Measurements from ENCODE around the gene FARP1.

The FARP1 gene

GRCh38 chr13:98452851-98453843, 310.3 kb downstream of the FARP1 start:
- DNase-seq: no peak

GRCh38 chr13:98454389-98454881, 311.5 kb downstream of the FARP1 start:
- peak; percentile 84 for DNase-seq

DNA sequence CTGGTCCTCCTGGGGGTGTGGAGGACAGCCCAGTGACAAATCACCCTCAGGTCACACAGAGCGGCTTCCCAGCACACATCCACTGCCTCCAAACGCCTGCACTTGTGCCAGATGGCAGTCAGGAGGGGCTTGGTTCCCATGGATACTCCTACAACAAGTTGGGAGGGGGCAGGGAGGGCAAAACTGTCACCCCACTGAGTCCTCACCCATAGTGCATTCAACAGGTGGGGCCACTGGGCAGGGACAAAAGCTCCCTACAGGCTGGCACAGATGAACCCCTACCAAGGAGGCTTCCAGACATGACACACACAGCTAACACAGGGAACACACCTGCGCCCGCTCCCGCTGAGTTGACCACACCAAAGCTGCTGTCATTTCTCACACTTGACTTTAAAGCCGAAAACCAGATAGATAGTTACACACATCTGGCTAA, 313.5 kb downstream of the FARP1 start:
- no peak for DNase-seq

DNA sequence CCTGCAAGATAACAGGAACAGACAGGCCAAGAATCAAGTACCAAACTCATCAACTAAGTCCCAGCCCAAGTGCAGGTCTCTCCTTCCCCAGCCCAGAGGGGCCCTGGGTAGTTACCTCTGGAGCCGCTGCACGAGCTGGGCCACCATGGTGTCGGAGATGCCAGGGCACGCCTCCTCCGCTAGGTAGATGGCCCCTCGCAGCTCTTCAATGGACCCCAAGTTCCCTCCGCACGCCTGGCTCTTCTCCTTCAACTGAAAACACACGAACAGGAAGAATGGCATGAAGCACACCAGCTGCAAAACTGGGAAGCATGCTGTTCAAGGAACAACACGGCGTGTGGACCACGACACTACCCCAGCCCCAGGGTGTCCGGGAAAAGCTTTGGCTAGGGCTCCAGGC, 314.2 kb downstream of the FARP1 start:
- DNase-seq: no peak

GRCh38 chr13:98458431-98458830, 315.5 kb downstream of the FARP1 start:
- no peak for DNase-seq

- DNase-seq: no peak
These were observed 316.3 kb downstream of the FARP1 start for GRCh38 chr13:98459171-98459681.

DNA sequence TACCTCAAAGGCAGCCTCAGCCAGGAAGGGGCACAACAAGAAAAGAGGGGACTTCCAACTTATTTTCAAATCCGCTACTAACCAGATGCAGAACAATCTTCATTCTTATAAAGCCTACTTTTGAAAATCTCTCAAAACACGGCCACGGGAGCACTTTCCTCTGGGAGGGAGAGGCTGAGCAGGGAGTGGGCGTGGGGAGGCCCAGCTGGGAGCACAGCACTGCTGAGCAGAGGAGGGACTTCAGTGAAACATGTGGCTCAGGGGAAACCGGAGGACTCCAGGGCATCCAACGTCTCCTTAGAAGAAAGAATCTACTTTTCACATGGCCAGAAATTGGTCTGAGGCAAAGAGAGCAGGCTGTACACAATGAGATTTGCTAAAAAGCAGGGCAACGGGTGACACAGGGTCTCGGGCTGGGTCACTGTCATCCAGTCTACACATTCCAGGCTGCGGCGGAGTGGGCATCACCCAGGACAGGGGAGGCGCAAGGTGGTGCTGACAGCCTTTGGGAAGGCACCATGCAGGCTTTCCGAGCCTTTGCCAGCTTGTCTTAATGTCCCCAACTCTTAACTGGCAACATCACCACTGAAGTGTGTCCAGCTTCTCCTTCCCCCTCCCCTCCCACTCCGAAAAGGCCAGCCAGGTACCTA, 317.0 kb downstream of the FARP1 start:
- no peak for DNase-seq

DNA sequence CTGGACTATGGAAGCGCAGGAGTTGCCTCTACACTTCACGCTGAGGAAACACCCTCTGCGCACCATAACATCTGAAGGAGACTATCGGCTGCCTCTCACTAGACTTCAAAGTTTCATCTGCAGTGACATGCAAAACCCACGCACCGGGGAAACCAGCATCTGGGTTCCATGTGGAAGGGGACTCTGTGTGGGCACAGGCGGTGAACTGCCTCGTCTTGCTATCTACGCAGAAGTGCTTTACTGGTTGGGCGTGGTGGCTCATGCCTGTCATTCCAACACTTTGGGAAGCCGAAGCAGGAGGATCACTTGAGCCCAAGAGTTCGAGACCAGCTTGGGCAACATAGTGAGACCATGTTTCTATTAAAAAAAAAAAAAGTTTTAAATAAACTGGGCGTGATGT, 317.6 kb downstream of the FARP1 start:
- no peak for DNase-seq

DNA sequence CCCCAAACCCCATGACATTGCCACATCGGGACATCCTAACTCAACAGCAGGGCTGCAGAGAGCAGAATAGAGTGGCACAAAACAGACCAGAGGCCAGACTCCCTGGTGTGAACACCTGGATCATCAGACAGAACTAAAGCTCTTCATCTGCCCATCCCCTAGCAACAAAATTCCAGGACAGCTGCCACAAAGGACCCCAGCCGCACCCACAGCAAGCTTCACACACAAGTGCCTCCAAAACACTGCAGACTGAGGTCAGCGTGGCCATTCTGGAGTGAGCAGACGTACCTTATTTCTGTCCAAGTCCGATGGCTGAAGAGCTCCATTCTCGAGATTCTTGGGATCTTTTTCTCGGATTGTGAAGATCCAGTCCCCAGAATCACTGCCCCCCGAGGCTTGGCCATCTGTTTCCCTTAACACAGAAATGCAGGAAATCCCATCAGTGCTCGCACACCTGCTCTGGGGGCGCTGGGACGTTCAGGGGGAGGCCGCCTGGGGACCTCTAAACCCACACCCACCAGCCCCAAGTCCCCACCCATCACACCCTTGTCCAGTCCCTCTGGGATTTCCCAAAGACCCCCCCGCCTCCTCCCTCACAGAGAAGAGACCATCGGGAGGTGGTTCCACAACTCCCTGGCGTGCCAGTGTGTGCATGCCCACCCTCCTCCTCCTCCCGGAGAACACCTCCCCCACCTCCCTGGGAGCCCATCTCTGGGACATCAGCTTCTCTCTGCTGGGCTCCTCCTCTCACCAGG, 318.8 kb downstream of the FARP1 start:
- DNase-seq: no peak

DNA sequence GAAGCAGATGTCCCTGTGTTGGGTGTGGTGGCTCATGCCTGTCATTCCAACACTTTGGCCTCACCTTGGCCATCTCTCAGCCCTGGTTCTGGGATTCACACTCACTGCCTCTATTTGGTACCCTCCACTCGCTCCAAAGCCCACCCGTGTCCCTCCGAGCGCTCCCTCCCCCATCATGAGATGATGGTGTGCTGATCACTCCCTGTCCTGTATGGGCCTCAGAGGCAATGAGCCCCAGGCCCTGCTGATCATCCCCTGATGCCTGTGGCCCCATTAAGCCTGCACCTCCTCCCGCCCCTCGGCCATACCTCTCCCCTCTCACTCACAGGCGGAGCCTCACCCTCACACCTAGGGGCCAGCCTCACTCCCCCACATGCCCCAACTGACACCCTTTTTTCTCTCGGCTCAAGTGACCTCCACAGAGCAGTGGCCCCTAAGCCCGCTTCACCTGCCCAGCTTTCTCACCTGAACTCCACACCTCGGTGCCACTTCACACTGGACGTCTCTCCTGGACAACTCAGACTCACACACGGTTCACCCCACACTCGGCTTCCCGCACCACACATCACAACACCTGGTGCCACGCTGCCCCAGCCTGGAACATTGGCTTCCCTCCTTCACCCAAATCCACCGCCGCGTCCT, 319.5 kb downstream of the FARP1 start:
- no peak for DNase-seq

DNA sequence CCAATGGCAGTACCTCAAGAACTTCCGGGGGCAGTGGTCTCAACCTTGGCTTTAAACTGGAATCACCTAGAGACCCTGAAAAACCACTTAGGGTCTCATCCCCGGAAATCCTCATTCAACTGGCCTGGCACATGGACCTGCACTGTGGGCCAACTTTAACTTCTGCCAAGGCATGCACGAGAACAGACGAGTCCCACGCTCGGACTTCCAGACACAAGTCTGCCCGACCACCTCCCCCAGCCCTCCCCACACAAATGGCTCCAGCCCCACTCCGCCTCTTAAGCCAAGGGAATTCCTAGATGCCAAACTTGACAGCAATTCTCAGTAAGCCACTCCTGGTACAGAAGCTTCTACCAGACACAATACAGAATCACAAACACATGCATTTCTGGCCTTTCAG, 320.1 kb downstream of the FARP1 start:
- DNase-seq: no peak

DNA sequence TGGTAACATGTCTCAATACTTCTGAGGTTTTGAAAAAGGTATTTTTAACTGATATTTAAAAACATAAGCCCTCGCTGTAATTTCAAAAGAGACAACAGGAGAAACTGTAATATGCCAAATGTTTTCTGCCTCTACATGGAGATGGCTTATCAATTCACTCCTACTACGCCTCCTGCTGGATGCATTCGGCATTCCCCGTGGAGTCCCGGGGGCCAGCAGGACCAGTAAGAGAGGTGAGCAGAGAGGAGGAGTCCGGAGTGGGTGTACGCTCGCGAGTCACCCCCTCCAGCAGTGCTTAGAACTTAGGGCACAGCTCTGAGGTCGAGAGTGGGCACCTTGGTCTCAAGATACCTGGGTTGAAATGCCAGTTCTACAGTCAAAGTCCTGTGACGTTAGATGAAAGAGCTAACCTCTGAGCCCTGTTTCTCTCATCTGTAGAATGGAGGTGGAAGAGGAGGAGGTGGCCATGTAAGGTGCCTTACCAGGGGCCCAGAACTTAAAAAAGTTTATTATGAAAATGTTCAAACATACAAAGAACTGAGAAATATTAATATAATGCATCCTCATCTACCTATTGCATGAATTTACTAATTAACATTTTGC, 323.8 kb downstream of the FARP1 start:
- peak; percentile 63 for DNase-seq

DNA sequence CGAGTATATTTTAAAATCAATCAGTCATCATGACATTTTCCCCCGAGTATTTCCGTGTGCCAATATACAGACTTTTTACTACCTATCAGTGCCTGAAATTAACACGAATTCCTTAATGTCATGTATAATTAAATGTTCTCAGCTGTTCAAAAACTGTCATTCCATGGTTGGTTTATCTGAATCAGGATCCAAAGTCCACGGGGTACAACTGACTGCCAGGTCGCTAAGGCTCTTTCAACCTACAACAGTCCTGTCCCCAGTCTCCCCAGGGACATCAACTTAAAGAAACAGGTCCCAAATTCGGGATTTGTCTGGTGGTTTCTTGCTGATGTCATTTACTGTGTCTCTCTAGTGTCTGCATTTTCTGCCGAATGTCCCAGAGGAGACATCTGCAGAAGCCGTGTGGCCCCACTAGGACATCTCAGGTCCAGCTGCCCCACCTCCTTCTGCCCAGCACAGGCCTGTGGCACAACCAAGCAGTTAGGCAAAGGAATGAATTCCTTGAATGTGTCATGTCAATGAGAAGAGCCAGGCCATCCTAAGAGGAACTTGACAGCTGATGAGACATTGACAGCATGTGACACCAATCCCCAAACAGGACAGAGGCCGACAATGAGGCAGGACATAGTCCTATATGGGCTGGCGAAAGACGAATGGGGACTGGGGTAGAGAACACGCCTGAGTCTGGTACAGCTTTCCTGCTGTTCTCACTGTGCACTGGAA, 324.5 kb downstream of the FARP1 start:
- DNase-seq: no peak

DNA sequence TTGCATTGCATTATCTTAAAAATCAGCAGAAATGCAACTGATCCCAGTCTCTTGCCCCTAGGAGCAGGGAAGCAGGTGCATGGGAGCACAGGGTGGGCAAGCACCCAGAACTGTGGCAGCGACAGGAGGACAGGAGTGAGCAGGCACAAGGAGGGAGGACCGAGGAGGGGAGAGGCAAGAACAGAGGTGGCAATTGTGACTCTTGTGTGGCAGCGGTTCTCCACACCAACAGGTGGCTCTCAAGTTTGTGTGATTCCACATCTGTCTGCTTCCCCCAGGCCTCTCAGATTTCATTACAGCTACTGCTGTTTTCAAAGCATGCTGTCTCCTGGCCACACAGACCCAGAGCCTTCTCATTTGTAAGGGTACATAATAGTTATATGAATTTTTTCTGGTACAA, 325.5 kb downstream of the FARP1 start:
- no peak for DNase-seq

- DNase-seq: no peak
These were observed 326.0 kb downstream of the FARP1 start for GRCh38 chr13:98468929-98469328.

DNA sequence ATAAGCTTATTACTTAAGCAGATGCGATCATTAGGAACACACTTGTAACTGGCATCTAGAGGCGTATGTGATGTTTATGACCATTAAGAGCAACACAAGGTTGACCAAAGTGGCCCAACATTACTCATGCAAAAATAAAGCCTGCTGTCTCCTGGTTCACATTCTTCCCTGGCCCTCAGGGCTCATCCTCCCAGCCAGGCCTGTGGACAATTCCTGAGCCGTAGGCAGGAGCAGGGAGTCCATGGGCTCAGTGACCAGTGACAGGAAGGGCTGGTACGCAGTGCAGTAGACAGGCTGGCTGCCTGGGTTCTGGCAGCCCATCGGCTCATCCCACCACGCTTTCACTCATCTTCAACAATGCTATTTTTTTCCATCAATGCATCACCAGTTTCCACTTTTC, 328.0 kb downstream of the FARP1 start:
- DNase-seq: no peak

DNA sequence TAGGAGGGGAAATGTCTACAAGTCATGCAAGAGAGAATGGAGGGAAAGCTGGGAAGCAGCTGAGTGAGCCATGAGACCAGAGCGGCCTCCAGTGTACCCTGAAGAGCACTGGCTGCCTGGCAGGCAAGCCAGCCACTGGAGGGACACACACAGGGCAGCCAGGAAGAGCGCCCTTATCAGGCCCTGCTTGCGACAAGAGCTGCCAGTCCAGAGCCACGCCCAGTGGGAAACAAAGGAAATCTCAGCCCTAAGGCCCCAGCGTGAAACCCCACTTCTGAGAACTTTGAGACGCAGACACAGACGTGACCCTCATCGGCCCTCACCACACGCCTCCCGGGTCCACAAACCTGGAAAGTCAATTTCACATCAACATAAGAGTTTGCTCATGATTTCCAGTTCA, 329.0 kb downstream of the FARP1 start:
- DNase-seq: no peak

DNA sequence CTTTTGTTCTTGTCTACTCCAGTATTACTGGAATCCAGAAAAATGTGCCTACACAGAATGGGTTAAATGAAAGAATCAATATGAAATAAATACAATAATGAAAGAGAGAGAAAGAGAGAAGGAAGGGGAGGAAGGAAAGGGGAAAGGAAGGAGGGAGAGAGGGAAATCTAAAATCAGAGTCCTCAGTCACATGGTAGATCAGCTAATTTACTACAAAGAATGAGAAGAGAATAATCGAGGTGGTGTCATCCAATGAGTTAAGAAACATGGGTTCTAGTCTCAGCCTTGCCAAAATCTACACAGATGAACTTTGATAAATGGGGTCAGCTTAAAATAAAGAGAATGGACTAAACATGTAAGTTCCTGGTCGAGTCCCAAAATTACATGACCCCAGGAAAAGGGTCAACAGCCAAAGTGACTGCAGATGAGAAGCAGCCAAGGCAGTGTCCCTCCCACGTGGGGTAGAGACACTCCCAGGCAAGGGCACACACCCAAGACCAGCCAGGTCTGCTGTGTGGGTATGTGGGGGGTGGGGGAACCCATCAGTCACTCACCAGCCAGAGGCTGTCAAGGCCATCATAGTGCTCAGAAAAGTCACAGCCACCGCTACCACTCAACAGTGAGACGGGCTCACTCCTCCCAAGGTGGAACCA, 330.4 kb downstream of the FARP1 start:
- no peak for DNase-seq

DNA sequence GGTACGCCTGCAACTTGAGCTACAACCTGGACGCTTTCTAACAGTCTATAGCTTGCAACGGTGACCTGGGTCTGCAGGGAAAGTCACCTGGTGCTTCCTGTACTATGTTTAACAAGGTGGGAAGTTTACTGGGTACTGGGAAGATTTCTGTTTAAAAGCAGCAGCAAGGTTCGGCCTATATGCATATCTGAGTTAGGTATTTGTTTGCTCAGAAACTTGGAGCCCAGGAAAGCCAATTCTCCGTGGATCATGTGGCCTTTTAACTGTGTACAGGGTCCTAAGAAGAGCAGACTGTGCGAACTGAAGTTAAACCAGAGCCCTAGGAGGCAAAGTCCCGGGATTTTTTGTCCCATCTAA, 330.9 kb downstream of the FARP1 start:
- DNase-seq: no peak

DNA sequence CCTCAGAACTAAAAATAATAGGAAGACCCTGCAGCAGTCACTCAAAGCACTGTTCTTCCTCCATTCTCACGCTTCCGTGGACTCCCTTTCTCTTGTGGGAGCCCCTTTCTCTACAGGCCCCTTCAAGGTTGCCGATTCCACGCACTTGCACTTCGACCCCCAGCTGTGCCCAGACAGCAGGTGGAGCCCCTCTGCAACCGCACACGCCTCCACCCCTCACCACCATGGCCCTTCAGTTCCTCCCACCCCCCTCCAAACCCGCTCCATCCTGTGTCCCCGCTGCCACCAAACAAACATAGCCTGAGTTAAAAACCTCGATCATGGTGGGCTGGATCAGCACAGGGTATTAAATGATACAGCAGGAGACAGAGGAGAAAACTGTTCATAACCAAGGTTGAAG, 331.4 kb downstream of the FARP1 start:
- no peak for DNase-seq

DNA sequence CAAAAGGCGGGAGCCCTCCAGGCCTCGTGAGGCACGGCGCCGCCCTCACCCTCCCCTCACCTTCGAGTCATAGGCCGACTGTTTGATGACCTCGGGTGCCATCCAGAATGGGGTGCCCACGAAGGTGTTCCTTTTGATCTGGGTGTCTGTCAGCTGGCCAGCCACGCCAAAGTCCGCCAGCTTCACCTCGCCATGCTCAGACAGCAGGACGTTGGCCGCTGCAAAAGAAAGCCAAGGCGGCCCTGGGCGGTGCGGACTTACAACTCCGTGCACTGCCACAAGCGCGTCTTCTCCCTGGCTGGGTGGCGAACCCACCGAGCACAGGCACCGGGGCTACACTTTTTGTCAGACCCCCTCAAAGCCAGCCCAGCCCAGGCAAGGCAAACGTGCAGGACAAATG, 331.9 kb downstream of the FARP1 start:
- DNase-seq: no peak

All from NCI-H226 (cell line).